HCT116 (cell line): Measurements from ENCODE around the gene TTC38. TPM values are rescaled to one million over a fixed set of nuclear protein-coding genes. Genes with fewer than 3 reads are reported as not detected.

ENCODE experiments used
- ATAC-seq: fragments of 200-7000 bp; cut with Tn5 transposase; 2 replicates; pipeline ENCODE4 v1.9.1; 2020; ENCODE audit warnings: mild to moderate bottlenecking, moderate library complexity
- BruUV-seq: library from RNA; stranded (reverse); fragments of 400-500 nt; replicated peaks from 2 replicates; lab custom pipeline; 2021; lab: Mats Ljungman, UMichigan
- CTCF ChIA-PET: fragments of 300-600 bp; sonication (Branson Sonifier 250); formaldehyde crosslinking; loops from one replicate; lab custom pipeline; 2021; ENCODE audit warnings: antibody characterized with exemption; lab: Charles Lee
- POLR2A ChIA-PET: fragments of 300-600, 350-600 bp; sonication (Branson Sonifier 250); formaldehyde crosslinking; loops from one replicate; lab custom pipeline; 2021; ENCODE audit warnings: antibody characterized with exemption; lab: Charles Lee
- RAD21 ChIA-PET, 2 experiments: fragments of 300-600 bp; sonication (Branson Sonifier 250); formaldehyde crosslinking; loops; one replicate each; lab custom pipeline; 2023; ENCODE audit warnings: low total read pairs in 2 of 2; ENCODE audit not compliant: uncharacterized antibody in 2 of 2, unreplicated experiment in 2 of 2, low non-redundant PET in 1 of 2; lab: Charles Lee
- DNase-seq: peaks from one replicate; pipeline ENCODE4 v3.0.0-alpha.2; 2010; ENCODE audit warnings: low read depth, low spot score
- H2AFZ ChIP-seq: fragments of 200-600 bp; shearing (Covaris generic), sonication (generic); 2 replicates; pipeline ENCODE4 v1.6.1; 2017; ENCODE audit warnings: low read depth, mixed run types, mixed read lengths, antibody characterized with exemption, low read length; ENCODE audit not compliant: poor library complexity, severe bottlenecking
- H3K27ac ChIP-seq: 2 replicates; pipeline ENCODE4 v1.5.1; 2012; ENCODE audit warnings: low read depth, low read length
- H3K27me3 ChIP-seq: fragments of 200-600 bp; sonication (generic); 2 replicates; pipeline ENCODE4 v1.6.1; 2016; ENCODE audit warnings: mixed run types, low read length, mixed read lengths; ENCODE audit not compliant: insufficient read depth
- H3K36me3 ChIP-seq, 2 experiments: fragments of 200-500 bp in 1 of 2; fragments of 200-600 bp in 1 of 2; sonication (Bioruptor generic) in 1 of 2; sonication (generic) in 1 of 2; 2 replicates each; pipeline versions ENCODE4 v1.5.1 to v1.6.1; 2014 to 2016; ENCODE audit warnings: low read length in 2 of 2, inconsistent platforms in 1 of 2, mixed read lengths in 1 of 2, mixed run types in 1 of 2; ENCODE audit not compliant: insufficient read depth in 2 of 2, control insufficient read depth in 1 of 2
- H3K4me1 ChIP-seq, 2 experiments: fragments of 200-600 bp in 1 of 2; sonication (generic) in 1 of 2; 2 replicates each; pipeline versions ENCODE4 v1.5.1 to v1.6.1; 2012 to 2017; ENCODE audit warnings: low read length in 2 of 2, inconsistent platforms in 1 of 2, mild to moderate bottlenecking in 1 of 2, mixed read lengths in 1 of 2, mixed run types in 1 of 2, moderate library complexity in 1 of 2; ENCODE audit not compliant: insufficient read depth in 2 of 2, control insufficient read depth in 1 of 2
- H3K4me2 ChIP-seq: fragments of 200-600 bp; sonication (generic); 2 replicates; pipeline ENCODE4 v1.6.1; 2017; ENCODE audit warnings: mixed run types, low read length, mixed read lengths
- H3K4me3 ChIP-seq, 2 experiments: fragments of 200-600 bp in 1 of 2; sonication (generic) in 1 of 2; replicated peaks in 1 of 2; 2 replicates each; pipeline ENCODE4 v1.5.1; 2011 to 2016; ENCODE audit warnings: low read length in 2 of 2, control low read depth in 1 of 2, low read depth in 1 of 2, mild to moderate bottlenecking in 1 of 2, mixed read lengths in 1 of 2, mixed run types in 1 of 2
- H3K79me2 ChIP-seq: fragments of 200-600 bp; sonication (generic); 2 replicates; pipeline ENCODE4 v1.6.1; 2017; ENCODE audit warnings: mild to moderate bottlenecking, mixed run types, low read length, moderate library complexity, mixed read lengths; ENCODE audit not compliant: insufficient read depth
- H3K9ac ChIP-seq: fragments of 200-600 bp; sonication (generic); 2 replicates; pipeline ENCODE4 v1.6.1; 2016; ENCODE audit warnings: low read length, mixed read lengths
- H3K9me2 ChIP-seq: fragments of 200-600 bp; sonication (generic), shearing (Covaris generic); 2 replicates; pipeline ENCODE4 v1.6.1; 2017; ENCODE audit warnings: mixed run types, mild to moderate bottlenecking, moderate library complexity; ENCODE audit not compliant: insufficient read depth
- H3K9me3 ChIP-seq, 2 experiments: fragments of 200-500 bp in 1 of 2; fragments of 200-600 bp in 1 of 2; sonication (Bioruptor generic) in 1 of 2; sonication (generic) in 1 of 2; 2 replicates each; pipeline ENCODE4 v1.6.1; 2014 to 2017; ENCODE audit warnings: low read length in 2 of 2, mixed read lengths in 2 of 2, inconsistent platforms in 1 of 2, low read depth in 1 of 2, mild to moderate bottlenecking in 1 of 2, mixed run types in 1 of 2, moderate library complexity in 1 of 2; ENCODE audit not compliant: control insufficient read depth in 1 of 2, insufficient read depth in 1 of 2
- H4K20me1 ChIP-seq: fragments of 200-600 bp; sonication (generic), shearing (Covaris generic); 2 replicates; pipeline ENCODE4 v1.6.1; 2017; ENCODE audit warnings: mixed run types, mild to moderate bottlenecking, moderate library complexity; ENCODE audit not compliant: insufficient read depth
- CBX3 ChIP-seq: IDR thresholded peaks from 2 replicates; pipeline ENCODE4 v1.6.1; 2012; ENCODE audit warnings: low read depth
- EGR1 ChIP-seq: IDR thresholded peaks from 2 replicates; pipeline ENCODE4 v1.6.1; 2012; ENCODE audit warnings: low read depth
- POLR2AphosphoS5 ChIP-seq: IDR thresholded peaks from 2 replicates; pipeline ENCODE4 v1.6.1; 2011; ENCODE audit warnings: mild to moderate bottlenecking, low read depth, low read length, moderate library complexity
- RAD21 ChIP-seq: IDR thresholded peaks from 2 replicates; pipeline ENCODE4 v1.6.1; 2012; ENCODE audit warnings: low read depth, mild to moderate bottlenecking
- TCF7L2 ChIP-seq: IDR thresholded peaks from 2 replicates; pipeline ENCODE4 v1.7.0; 2011; ENCODE audit warnings: borderline replicate concordance, inconsistent platforms; ENCODE audit not compliant: insufficient read depth, insufficient read length; ENCODE audit errors: extremely low read depth
- ZFX ChIP-seq: fragments of 450-650 bp; IDR thresholded peaks from 2 replicates; pipeline ENCODE4 v1.6.1; 2017
- ZNF274 ChIP-seq: fragments of 200-500 bp; sonication (Bioruptor generic); IDR thresholded peaks from 2 replicates; pipeline ENCODE4 v1.6.1; 2014; ENCODE audit warnings: mild to moderate bottlenecking, low read depth, low read length, inconsistent platforms
- intact Hi-C: fragments of 100-400 bp; cut with micrococcal nuclease; formaldehyde crosslinking; loops from 2 replicates; pipeline ENCODE4 v1.10.0; 2022
- total RNA-seq: library from RNA; stranded (reverse); gene quantifications from one replicate; pipeline ENCODE4 v1.2.1, GENCODE V29; 2021; ENCODE audit not compliant: unreplicated experiment
- TF ChIP-seq, protein P1 (sequence below): IDR thresholded peaks from 2 replicates; pipeline ENCODE4 v1.6.1; 2012; ENCODE audit warnings: low read depth
- TF ChIP-seq, protein P2 (sequence below), 3 experiments: fragments of 200-600 bp in 1 of 3; sonication (generic) in 1 of 3; IDR thresholded peaks in 2 of 3; conservative IDR thresholded peaks in 1 of 3; 2 replicates each; pipeline ENCODE4 v1.5.1; 2012 to 2017; ENCODE audit warnings: low read depth in 2 of 3, low read length in 2 of 3, antibody characterized with exemption in 1 of 3, borderline replicate concordance in 1 of 3, control low read depth in 1 of 3, mild to moderate bottlenecking in 1 of 3, mixed read lengths in 1 of 3, mixed run types in 1 of 3, moderate library complexity in 1 of 3; ENCODE audit not compliant: insufficient read depth in 1 of 3
- TF ChIP-seq, protein P3 (sequence below): IDR thresholded peaks from 2 replicates; pipeline ENCODE4 v1.6.1; 2011; ENCODE audit warnings: mild to moderate bottlenecking, low read length, moderate library complexity; ENCODE audit not compliant: insufficient replicate concordance; ENCODE audit errors: extremely low read depth

The TTC38 gene
- total RNA-seq, 1 experiment from 2014 or later = 22.9 TPM

DNA sequence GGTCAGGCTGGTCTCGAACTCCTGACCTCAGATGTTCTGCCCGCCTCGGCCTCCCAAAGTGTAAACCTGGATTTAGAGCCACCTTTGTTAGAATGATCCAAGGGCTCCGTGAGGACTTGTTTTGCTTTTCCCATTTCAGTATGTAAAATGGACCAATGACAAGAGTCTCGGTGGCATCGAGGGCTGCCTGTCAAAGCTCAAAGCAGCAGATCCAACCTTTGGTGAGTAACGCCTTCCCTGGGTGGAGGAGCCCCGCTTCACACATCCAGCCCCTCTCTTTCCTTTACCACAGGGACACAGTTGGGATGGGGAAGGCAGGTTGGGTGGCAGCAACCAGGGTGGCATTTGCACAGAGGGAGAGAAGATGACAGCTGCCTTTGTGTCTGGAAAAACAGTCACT, 4.4 kb downstream of the TTC38 start:
- H4K20me1 ChIP-seq = no peaks in the 10 kb centered on the region
- H3K4me3 ChIP-seq = no peak overlapping the region
- no peak for TF ChIP-seq TCF7L2
- no peak for TF ChIP-seq POLR2AphosphoS5
- TF ChIP-seq, protein P1, sequence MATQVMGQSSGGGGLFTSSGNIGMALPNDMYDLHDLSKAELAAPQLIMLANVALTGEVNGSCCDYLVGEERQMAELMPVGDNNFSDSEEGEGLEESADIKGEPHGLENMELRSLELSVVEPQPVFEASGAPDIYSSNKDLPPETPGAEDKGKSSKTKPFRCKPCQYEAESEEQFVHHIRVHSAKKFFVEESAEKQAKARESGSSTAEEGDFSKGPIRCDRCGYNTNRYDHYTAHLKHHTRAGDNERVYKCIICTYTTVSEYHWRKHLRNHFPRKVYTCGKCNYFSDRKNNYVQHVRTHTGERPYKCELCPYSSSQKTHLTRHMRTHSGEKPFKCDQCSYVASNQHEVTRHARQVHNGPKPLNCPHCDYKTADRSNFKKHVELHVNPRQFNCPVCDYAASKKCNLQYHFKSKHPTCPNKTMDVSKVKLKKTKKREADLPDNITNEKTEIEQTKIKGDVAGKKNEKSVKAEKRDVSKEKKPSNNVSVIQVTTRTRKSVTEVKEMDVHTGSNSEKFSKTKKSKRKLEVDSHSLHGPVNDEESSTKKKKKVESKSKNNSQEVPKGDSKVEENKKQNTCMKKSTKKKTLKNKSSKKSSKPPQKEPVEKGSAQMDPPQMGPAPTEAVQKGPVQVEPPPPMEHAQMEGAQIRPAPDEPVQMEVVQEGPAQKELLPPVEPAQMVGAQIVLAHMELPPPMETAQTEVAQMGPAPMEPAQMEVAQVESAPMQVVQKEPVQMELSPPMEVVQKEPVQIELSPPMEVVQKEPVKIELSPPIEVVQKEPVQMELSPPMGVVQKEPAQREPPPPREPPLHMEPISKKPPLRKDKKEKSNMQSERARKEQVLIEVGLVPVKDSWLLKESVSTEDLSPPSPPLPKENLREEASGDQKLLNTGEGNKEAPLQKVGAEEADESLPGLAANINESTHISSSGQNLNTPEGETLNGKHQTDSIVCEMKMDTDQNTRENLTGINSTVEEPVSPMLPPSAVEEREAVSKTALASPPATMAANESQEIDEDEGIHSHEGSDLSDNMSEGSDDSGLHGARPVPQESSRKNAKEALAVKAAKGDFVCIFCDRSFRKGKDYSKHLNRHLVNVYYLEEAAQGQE = no peak
- TF ChIP-seq, protein P2, sequence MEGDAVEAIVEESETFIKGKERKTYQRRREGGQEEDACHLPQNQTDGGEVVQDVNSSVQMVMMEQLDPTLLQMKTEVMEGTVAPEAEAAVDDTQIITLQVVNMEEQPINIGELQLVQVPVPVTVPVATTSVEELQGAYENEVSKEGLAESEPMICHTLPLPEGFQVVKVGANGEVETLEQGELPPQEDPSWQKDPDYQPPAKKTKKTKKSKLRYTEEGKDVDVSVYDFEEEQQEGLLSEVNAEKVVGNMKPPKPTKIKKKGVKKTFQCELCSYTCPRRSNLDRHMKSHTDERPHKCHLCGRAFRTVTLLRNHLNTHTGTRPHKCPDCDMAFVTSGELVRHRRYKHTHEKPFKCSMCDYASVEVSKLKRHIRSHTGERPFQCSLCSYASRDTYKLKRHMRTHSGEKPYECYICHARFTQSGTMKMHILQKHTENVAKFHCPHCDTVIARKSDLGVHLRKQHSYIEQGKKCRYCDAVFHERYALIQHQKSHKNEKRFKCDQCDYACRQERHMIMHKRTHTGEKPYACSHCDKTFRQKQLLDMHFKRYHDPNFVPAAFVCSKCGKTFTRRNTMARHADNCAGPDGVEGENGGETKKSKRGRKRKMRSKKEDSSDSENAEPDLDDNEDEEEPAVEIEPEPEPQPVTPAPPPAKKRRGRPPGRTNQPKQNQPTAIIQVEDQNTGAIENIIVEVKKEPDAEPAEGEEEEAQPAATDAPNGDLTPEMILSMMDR (IDR thresholded peaks at IDR 0.05 in 2 of 3, conservative IDR thresholded peaks at IDR 0.05 in 1 of 3; ENCODE audit: borderline replicate concordance in 1 of 3, insufficient read depth in 1 of 3, low read depth in 2 of 3, low read length in 2 of 3) = no peak
- TF ChIP-seq EGR1 = no peak
- TF ChIP-seq ZNF274 = no peak
- TF ChIP-seq, protein P3, sequence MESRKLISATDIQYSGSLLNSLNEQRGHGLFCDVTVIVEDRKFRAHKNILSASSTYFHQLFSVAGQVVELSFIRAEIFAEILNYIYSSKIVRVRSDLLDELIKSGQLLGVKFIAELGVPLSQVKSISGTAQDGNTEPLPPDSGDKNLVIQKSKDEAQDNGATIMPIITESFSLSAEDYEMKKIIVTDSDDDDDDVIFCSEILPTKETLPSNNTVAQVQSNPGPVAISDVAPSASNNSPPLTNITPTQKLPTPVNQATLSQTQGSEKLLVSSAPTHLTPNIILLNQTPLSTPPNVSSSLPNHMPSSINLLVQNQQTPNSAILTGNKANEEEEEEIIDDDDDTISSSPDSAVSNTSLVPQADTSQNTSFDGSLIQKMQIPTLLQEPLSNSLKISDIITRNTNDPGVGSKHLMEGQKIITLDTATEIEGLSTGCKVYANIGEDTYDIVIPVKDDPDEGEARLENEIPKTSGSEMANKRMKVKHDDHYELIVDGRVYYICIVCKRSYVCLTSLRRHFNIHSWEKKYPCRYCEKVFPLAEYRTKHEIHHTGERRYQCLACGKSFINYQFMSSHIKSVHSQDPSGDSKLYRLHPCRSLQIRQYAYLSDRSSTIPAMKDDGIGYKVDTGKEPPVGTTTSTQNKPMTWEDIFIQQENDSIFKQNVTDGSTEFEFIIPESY = no peak
- TF ChIP-seq RAD21 = no peak
- TF ChIP-seq ZFX = no peak
- TF ChIP-seq CBX3 = no peak
- no TSS peak for BruUV-seq
- intact Hi-C loops = no loop called here
- peaks cover 4% of the 10 kb centered on the region; the same call in 1 of the 2 replicates for H3K79me2 ChIP-seq
- CTCF ChIA-PET = no interaction called here
- H3K9me3 ChIP-seq = peaks cover 0 to 5% of the 10 kb centered on the region in 2 experiments; a peak in 1 of 4 replicates
- H2AFZ ChIP-seq = no peak overlapping the region
- H3K27me3 ChIP-seq = no peaks in the 10 kb centered on the region
- POLR2A ChIA-PET = no interaction called here
- no peak overlapping the region for H3K9ac ChIP-seq
- H3K4me2 ChIP-seq = no peak overlapping the region
- H3K36me3 ChIP-seq = peaks cover 10 to 30% of the 10 kb centered on the region in 2 experiments
- H3K27ac ChIP-seq = no peak overlapping the region
- no peak for ATAC-seq
- DNase-seq = no peak
- H3K4me1 ChIP-seq = peaks cover 1 to 17% of the 10 kb centered on the region in 2 experiments; a peak in 3 of 4 replicates
- RAD21 ChIA-PET = no interaction called here
- H3K9me2 ChIP-seq = no peaks in the 10 kb centered on the region
